Right lung (tissue), 5 donors: ENCODE measurements around the gene P2RY2. TPM values are rescaled to one million over a fixed set of nuclear protein-coding genes. Genes with fewer than 3 reads are reported as not detected.
A peak's percentile ranks its signal among the peaks of the same experiment; 100 is the strongest.
"Not testable (repeated sequence)": the region's sequence is repeated elsewhere in the genome, so short reads cannot be mapped to it uniquely, and the experiment has no call there.

ENCODE experiments used
- DNase-seq, 2 donors: peaks; one replicate each; pipeline ENCODE4 v3.0.0-alpha.2; 2013
- polyA plus RNA-seq, 5 donors: library from polyadenylated mRNA; unstranded; fragments of 120-200 nt; gene quantifications; one replicate each; pipeline versions ENCODE4 v1.2.1 to v1.2.3, GENCODE V29; 2013; ENCODE audit warnings: inconsistent platforms in 1 of 5, low replicate concordance in 1 of 5; ENCODE audit not compliant: insufficient read length in 5 of 5, insufficient read depth in 1 of 5

P2RY2 gene
- polyA plus RNA-seq, 5 donors: 0.86 to 1.5 (median 1.1) TPM

- DNase-seq: no peak
Observed at GRCh38 chr11:73265853-73266645, 48.0 kb downstream of the P2RY2 start.

- DNase-seq: no peak
Observed at GRCh38 chr11:73266646-73267020, 48.6 kb downstream of the P2RY2 start.

GRCh38 chr11:73267122-73267846, 49.2 kb downstream of the P2RY2 start:
- DNase-seq: no peak

GRCh38 chr11:73267906-73268540, 49.9 kb downstream of the P2RY2 start:
- DNase-seq: no peak

- DNase-seq: no peak
Observed at GRCh38 chr11:73268671-73269271, 50.7 kb downstream of the P2RY2 start.

- DNase-seq: peak; percentile 39 to 45
Observed at GRCh38 chr11:73269459-73270015, 51.5 kb downstream of the P2RY2 start.

- DNase-seq: no peak
Observed at GRCh38 chr11:73270016-73270854, 52.2 kb downstream of the P2RY2 start.

GRCh38 chr11:73270855-73271477, 52.9 kb downstream of the P2RY2 start:
- no peak for DNase-seq

GRCh38 chr11:73271478-73271865, 53.4 kb downstream of the P2RY2 start:
- not testable (repeated sequence) for DNase-seq

GRCh38 chr11:73271936-73272679, 54.0 kb downstream of the P2RY2 start, which contains the start of gene P2RY6:
TSS of gene P2RY6 (plus strand) at chr11:73272338. CDS start at chr11:73296519, 24,181 bp downstream.
- DNase-seq: no peak

- DNase-seq: no peak
Observed at GRCh38 chr11:73272680-73273038, 54.6 kb downstream of the P2RY2 start.

GRCh38 chr11:73273222-73273895, 55.3 kb downstream of the P2RY2 start:
- DNase-seq: no peak

- not testable (repeated sequence) for DNase-seq
Observed at GRCh38 chr11:73274191-73274590, 56.1 kb downstream of the P2RY2 start.

- no peak for DNase-seq
Observed at GRCh38 chr11:73274722-73275380, 56.8 kb downstream of the P2RY2 start.

- DNase-seq: no peak
Observed at GRCh38 chr11:73275381-73275750, 57.3 kb downstream of the P2RY2 start.

GRCh38 chr11:73277467-73277866, 59.4 kb downstream of the P2RY2 start:
- no peak for DNase-seq

GRCh38 chr11:73280626-73281025, 62.5 kb downstream of the P2RY2 start:
- no peak for DNase-seq

GRCh38 chr11:73281201-73281741, 63.2 kb downstream of the P2RY2 start:
- DNase-seq: no peak
